Coronary artery (tissue), 2 donors: ENCODE measurements around the gene WDR45B.

Experiments
- DNase-seq: peaks from one replicate; pipeline ENCODE4 v3.0.0-alpha.2; 2017; ENCODE audit warnings: low spot score
- H3K27ac ChIP-seq, 2 donors: fragments of 200-600 bp; sonication (generic); one replicate each; pipeline ENCODE4 v1.5.1; 2016 to 2019
- H3K4me3 ChIP-seq: fragments of 200-600 bp; sonication (generic); 2 replicates; pipeline ENCODE4 v1.5.1; 2016; ENCODE audit warnings: mild to moderate bottlenecking, moderate library complexity
- TF ChIP-seq, protein P1 (sequence below): fragments of 200-600 bp; sonication (generic); IDR thresholded peaks from one replicate; pipeline ENCODE4 v1.5.1; 2019; ENCODE audit warnings: antibody characterized with exemption

The WDR45B gene

DNA sequence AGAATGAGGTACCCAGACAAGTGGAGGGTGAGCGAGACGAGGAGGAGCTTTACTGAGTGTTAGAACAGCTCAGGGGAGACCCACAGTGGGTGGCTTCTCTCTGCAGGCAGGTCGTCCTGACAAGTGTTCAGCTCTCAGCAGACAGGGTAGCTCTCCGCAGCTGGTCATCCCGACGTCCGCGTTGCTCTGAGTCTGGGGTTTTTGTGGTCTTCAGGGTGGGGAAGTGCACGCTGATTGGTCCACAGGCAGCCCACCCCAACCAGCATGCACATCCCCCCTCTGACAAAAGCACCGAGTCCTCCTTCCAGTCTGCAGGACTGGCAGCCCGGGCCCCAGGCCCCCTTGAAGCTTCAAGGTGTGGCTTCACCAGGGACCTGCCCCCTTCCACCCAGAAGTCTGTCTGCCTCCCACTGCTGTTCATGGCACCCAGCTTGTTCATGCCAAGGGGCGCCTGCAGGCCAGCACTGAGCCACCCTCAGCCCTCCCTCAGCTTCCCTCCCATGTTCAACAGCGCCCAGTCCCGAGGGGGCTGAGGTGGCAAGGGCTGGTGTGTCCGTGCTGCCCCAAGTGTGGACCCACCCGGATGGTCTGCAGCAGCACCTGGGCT lies 19.9 kb upstream of the WDR45B start:
- Histone ChIP-seq H3K4me3 (no peak overlapping the region), H3K27ac (no peak overlapping the region)
- DNase-seq = no peak
- TF ChIP-seq, protein P1, sequence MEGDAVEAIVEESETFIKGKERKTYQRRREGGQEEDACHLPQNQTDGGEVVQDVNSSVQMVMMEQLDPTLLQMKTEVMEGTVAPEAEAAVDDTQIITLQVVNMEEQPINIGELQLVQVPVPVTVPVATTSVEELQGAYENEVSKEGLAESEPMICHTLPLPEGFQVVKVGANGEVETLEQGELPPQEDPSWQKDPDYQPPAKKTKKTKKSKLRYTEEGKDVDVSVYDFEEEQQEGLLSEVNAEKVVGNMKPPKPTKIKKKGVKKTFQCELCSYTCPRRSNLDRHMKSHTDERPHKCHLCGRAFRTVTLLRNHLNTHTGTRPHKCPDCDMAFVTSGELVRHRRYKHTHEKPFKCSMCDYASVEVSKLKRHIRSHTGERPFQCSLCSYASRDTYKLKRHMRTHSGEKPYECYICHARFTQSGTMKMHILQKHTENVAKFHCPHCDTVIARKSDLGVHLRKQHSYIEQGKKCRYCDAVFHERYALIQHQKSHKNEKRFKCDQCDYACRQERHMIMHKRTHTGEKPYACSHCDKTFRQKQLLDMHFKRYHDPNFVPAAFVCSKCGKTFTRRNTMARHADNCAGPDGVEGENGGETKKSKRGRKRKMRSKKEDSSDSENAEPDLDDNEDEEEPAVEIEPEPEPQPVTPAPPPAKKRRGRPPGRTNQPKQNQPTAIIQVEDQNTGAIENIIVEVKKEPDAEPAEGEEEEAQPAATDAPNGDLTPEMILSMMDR = no peak

DNA sequence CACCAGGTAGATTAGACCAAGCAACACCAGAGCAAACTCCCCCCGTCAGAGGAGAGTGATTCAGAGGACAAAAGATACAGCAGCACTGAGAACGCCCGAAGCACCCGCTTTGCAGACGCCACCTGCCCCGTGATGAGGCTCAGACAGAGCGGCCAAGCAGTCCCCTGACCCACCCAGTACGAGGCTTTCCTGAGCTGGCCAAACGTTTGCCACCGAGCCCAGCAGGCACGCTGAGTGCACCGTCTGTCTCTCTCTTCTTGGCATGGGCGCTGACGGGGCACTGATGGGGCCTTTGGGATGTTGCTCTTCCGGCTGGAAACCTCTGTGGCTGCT lies 19.4 kb upstream of the WDR45B start:
- no peak for DNase-seq
- no peak overlapping the region for H3K4me3 ChIP-seq
- no peak overlapping the region for H3K27ac ChIP-seq
- TF ChIP-seq, protein P1 = no peak

DNA sequence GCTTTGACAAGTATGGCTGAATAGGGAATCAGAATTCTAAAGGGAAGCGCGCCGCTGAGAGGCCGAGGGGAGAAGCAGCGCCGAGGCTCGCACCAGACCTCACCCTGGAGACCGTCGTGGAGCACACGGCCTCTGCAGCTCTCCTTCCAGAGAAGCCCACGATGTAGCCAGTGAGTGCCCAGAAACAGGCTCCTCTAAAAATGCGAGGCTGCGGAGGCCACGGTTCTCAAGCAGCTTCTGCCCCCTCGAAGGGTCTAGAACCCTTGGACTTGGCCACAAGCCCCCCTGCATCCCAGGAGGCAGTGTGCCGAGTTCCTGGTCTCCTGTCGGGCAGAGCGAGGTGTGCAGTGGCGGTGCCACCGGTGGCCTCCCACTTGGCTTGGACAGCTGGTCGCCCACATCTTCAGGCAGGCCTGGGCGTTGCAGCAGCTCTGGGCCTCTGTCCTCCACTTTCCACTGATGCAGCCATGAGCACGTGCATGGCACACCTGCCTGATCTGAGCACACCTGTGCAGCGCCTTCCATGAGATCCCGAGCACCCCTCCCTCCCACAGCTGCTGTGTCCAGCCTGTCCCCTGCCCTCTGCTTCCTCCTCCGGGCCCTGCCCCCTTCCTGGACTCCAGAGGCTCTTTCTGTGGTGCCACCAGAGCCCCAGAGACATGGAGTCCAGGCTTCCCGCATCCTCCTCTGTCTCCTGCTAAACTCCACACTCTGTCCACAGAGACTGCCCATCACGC lies 18.9 kb upstream of the WDR45B start:
- no peak for DNase-seq
- TF ChIP-seq, protein P1 = no peak
- H3K27ac ChIP-seq = no peak overlapping the region

DNA sequence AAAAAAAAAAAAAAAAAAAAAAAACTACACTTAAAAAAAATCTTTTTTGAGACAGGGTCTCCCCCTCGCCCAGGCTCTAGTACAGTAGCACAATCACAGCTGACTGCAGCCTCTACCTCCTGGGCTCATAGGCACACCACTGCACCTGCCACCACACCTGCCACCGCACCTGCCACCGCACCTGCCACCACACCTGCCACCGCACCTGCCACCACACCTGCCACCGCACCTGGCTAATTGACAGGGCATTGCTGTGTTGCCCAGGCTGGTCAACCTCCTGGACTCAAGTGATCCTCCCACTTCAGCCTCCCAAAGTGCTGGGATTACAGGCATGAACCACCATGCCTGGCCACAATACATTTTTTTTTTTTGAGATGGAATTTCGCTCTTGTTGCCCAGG lies 17.6 kb upstream of the WDR45B start:
- Histone ChIP-seq H3K27ac (no peak overlapping the region), H3K4me3 (no peak overlapping the region)
- TF ChIP-seq, protein P1 = no peak
- no peak for DNase-seq

More for the DNA sequence above, 18.9 kb upstream of the WDR45B start:
- no peak overlapping the region for H3K4me3 ChIP-seq

DNA sequence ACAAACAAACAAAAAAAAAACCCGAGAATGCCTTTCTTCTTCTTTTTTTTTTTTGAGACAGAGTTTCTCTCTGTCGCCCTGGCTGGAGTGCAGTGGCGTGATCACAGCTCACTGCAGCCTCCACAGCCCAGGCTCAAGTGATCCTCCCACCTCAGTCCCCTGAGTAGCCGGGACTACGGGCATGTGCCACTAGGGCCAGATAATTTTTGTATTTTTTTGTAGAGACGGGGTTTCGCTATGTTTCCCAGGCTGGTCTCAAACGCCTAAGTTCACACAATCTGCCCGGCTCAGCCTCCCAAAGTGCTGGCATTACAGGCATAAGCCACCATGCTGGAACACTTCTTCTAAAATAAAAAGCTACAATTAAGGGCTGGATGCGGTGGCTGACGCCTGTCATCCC lies 17.0 kb upstream of the WDR45B start:
- DNase-seq = no peak
- Histone ChIP-seq H3K27ac (no peak overlapping the region), H3K4me3 (no peak overlapping the region)
- TF ChIP-seq, protein P1 = no peak

DNA sequence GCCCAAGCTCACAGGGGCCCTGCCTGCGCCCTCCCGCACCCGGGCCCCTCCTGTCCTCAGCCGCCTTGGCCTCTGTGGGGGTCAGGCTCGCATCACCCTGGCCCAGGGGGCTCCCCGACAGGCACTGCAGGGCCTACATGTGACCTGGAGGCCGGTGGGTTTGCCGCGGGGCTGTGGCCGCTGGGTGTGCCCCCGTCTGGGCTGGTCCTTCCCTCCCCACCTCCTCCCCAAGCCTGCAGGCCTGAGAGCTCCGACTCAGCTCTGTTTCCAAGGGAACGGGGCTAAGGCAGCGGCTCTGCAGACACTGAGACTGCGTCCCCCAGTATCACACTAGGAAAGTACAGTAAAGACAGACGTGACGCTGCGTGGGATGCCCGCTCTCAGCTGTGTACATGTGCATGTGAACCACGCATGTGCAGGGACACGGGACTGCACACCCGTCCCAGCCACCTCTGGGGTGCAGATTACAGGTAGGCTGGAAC lies 16.5 kb upstream of the WDR45B start:
- no peak overlapping the region for H3K27ac ChIP-seq
- no peak overlapping the region for H3K4me3 ChIP-seq
- TF ChIP-seq, protein P1 = no peak
- no peak for DNase-seq

DNA sequence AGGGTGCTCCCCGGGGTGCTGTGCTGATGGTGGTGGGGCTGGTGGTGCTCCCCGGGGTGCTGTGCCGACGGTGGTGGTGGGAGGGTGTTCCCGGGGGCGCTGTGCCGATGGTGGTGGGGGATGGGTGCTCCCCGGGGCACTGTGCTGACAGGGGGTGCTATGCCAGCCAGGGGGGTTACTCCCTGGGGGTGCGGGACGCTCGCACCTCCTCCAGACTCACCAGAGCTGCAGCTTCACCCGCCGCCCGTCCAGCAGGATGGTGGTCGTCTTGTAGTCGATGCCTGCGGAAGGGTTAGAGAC lies 16.0 kb upstream of the WDR45B start:
- Histone ChIP-seq H3K27ac (no peak overlapping the region), H3K4me3 (no peak overlapping the region)
- TF ChIP-seq, protein P1 = no peak
- DNase-seq = no peak
